Measurements from ENCODE around the gene DUSP9.
"Not testable (repeated sequence)": the region's sequence is repeated elsewhere in the genome, so short reads cannot be mapped to it uniquely, and the experiment has no call there.

DNA sequence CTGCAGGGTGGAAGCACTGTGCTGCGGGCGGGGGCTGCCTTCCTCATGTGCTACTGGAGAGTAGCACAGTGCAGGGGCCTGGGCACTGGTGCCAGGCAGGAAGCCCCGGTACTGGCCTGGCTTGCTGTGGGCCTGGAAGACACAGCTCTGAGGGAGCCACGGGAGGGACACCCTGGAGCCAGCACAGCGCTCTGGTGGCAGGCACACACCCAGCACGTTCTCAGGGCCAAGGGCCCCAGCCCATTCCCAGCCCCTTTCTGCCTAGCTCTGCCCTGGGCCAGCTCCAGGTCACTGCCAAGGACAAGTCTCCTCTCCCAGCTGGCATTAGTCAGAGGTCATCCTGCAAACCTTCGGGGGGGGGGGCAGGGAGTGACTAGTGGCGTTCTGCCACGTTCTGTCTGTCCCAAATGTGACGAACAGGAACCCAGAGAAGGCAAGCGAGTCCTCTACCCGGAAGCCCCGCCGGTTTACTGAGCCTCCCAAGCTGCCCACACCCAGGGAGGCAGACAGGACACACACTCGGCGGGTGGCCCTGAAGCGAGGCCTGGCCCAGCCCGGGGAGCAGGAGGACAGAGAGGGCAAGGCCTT, 52.9 kb downstream of the DUSP9 start:
- not testable (repeated sequence) for TF ChIP-seq SUZ12 (IDR thresholded peaks at IDR 0.05; ENCODE audit: unreplicated experiment); ZNF274 (IDR thresholded peaks at IDR 0.05; ENCODE audit: insufficient read depth, insufficient read length); REST (IDR thresholded peaks at IDR 0.05; ENCODE audit: low read depth, low read length); RAD21 (IDR thresholded peaks at IDR 0.05; ENCODE audit: insufficient read depth, low read depth, low read length); SPI1 (IDR thresholded peaks at IDR 0.05; ENCODE audit: borderline replicate concordance, insufficient read depth, low read depth, low read length)

Measured in GM12878 (cell line).